ENCODE data around the gene KRTAP2-2.

DNA sequence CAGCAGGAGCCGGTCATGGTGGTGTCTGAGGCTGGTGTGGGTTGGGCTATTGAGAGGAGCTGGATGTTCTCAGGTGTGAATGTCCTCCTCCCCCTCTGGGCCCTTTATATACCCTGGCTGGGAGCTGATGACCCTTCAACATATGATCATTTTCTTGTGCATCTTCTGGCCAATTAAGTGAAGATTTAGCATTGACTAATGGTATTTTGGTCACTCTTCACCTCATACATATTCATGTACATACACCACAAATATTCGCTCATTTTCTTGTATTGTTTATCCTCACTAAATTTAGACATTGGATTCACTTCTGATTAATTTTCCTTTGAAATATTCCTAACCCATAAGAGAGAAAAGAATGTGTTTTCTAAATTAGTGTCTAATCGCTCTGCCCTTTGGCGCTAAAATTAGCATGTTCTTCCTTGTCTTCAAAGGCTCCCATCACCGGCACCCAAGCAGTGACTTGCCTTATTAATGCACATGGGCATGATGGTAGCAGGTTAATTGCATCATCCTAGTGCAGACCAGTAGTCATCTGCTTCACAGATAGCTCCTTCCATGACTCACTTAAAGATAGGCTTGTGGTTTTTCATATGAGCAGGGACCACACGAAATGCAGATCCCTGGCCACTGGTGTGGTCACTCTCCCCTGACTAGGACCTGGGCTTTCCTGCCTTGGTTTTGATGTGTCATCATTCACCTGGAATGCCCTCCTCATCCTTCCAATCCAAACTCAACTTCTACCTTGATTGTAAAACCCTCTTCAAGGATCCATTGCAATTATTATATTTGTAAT lies 11.0 kb upstream of the KRTAP2-2 start, which contains the start of gene KRTAP2-4:
- TF ChIP-seq EP300 (IDR thresholded peaks at IDR 0.05; ENCODE audit: borderline replicate concordance) (no peak), CREB1 (IDR thresholded peaks at IDR 0.05; ENCODE audit: low read depth) (no peak), CEBPB (IDR thresholded peaks at IDR 0.05) (no peak), RAD21 (IDR thresholded peaks at IDR 0.05; ENCODE audit: low read depth) (no peak), NFIC (IDR thresholded peaks at IDR 0.05) (no peak), FOXM1 (IDR thresholded peaks at IDR 0.05; ENCODE audit: borderline replicate concordance, low read depth) (no peak)
- TF ChIP-seq, protein P1, sequence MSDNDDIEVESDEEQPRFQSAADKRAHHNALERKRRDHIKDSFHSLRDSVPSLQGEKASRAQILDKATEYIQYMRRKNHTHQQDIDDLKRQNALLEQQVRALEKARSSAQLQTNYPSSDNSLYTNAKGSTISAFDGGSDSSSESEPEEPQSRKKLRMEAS (IDR thresholded peaks at IDR 0.05), result no peak

All from Ishikawa (cell line).